HepG2 (cell line): ENCODE data around the gene RPF1. TPM values are rescaled to one million over a fixed set of nuclear protein-coding genes. Genes with fewer than 3 reads are reported as not detected.

ENCODE experiments used
- CHD4 ChIP-seq: fragments of 200-600 bp; sonication (generic); IDR thresholded peaks from 2 replicates; pipeline ENCODE4 v1.7.0; 2017; ENCODE audit warnings: mild to moderate bottlenecking, low read length, borderline replicate concordance
- FOXP1 ChIP-seq, 2 experiments: fragments of 450-650 bp in 1 of 2; IDR thresholded peaks; 2 replicates each; pipeline ENCODE4 v1.6.1; 2017 to 2018; ENCODE audit warnings: antibody characterized with exemption in 1 of 2
- KLF12 ChIP-seq: sonication (generic); formaldehyde crosslinking; IDR thresholded peaks from 2 replicates; pipeline ENCODE4 v1.4.0; 2020; ENCODE audit warnings: missing genetic modification reagents, borderline replicate concordance
- LCORL ChIP-seq, 2 experiments: fragments of 450-650 bp in 1 of 2; sonication (generic) in 1 of 2; formaldehyde crosslinking in 1 of 2; IDR thresholded peaks; 2 replicates each; pipeline versions ENCODE4 v1.5.0 to v1.6.1; 2017 to 2020; ENCODE audit warnings: antibody characterized with exemption in 1 of 2, missing genetic modification reagents in 1 of 2
- RBFOX2 ChIP-seq: fragments of 200-400 bp; formaldehyde crosslinking; IDR thresholded peaks from 2 replicates; pipeline ENCODE4 v1.6.1; 2017; ENCODE audit warnings: low read depth, mild to moderate bottlenecking, low read length
- TP53 ChIP-seq: sonication (generic); formaldehyde crosslinking; conservative IDR thresholded peaks from 2 replicates; pipeline ENCODE4 v1.4.0; 2020; ENCODE audit warnings: missing genetic modification reagents
- ZMYM2 ChIP-seq: sonication (generic); formaldehyde crosslinking; IDR thresholded peaks from 2 replicates; pipeline ENCODE4 v1.8.0; 2022; ENCODE audit warnings: mild to moderate bottlenecking, missing genetic modification reagents
- ZNF207 ChIP-seq: fragments of 450-650 bp; IDR thresholded peaks from 2 replicates; pipeline ENCODE4 v1.6.1; 2016; ENCODE audit warnings: antibody characterized with exemption, borderline replicate concordance
- ZNF33A ChIP-seq: sonication (generic); formaldehyde crosslinking; IDR thresholded peaks from 2 replicates; pipeline ENCODE4 v1.5.1; 2020; ENCODE audit warnings: missing genetic modification reagents, mild to moderate bottlenecking, moderate library complexity, borderline replicate concordance
- ZNF549 ChIP-seq: sonication (generic); formaldehyde crosslinking; IDR thresholded peaks from 2 replicates; pipeline ENCODE4 v1.5.0; 2020; ENCODE audit warnings: missing genetic modification reagents
- ZNF775 ChIP-seq: sonication (generic); formaldehyde crosslinking; IDR thresholded peaks from 2 replicates; pipeline ENCODE4 v1.4.0; 2020; ENCODE audit warnings: missing genetic modification reagents, mild to moderate bottlenecking, moderate library complexity, borderline replicate concordance
- ZNF776 ChIP-seq: sonication (generic); formaldehyde crosslinking; IDR thresholded peaks from 2 replicates; pipeline ENCODE4 v1.4.0; 2020; ENCODE audit warnings: mild to moderate bottlenecking, missing genetic modification reagents
- ZSCAN9 ChIP-seq: IDR thresholded peaks from 2 replicates; pipeline ENCODE4 v1.6.1; 2016; ENCODE audit warnings: borderline replicate concordance
- polyA plus RNA-seq, 8 experiments: library from polyadenylated mRNA; depleted of rRNA in 3 of 8; stranded (reverse) in 7 of 8; unstranded in 1 of 8; fragments of >200 nt; fragmentation: Illumina TruSeq in 4 of 8; extraction: Trizol in 4 of 8; gene quantifications; 2 replicates each; pipeline versions ENCODE4 v1.2.1 to v1.2.3, GENCODE V29; 2011 to 2016; ENCODE audit warnings: low read depth in 4 of 8, missing spikeins in 1 of 8, mixed read lengths in 1 of 8; ENCODE audit not compliant: insufficient read depth in 1 of 8
- total RNA-seq, 5 experiments: library from RNA; depleted of rRNA; stranded (reverse); fragments of >200 nt; fragmentation: Illumina TruSeq; extraction: Trizol; gene quantifications; 2 replicates each; pipeline ENCODE4 v1.2.3, GENCODE V29; 2016; ENCODE audit warnings: low read depth in 1 of 5
- TF ChIP-seq, protein P1 (sequence below): IDR thresholded peaks from 2 replicates; pipeline ENCODE4 v1.6.1; 2018; ENCODE audit warnings: missing genetic modification reagents
- TF ChIP-seq, protein P2 (sequence below): sonication (generic); formaldehyde crosslinking; IDR thresholded peaks from 2 replicates; pipeline ENCODE4 v1.8.1; 2023; ENCODE audit warnings: mild to moderate bottlenecking, moderate library complexity, missing genetic modification reagents
- TF ChIP-seq, protein P3 (sequence below): sonication (generic); formaldehyde crosslinking; IDR thresholded peaks from 2 replicates; pipeline ENCODE4 v1.8.0; 2022; ENCODE audit warnings: mild to moderate bottlenecking, missing genetic modification reagents; ENCODE audit not compliant: insufficient replicate concordance
- TF ChIP-seq, protein P4 (sequence below): sonication (generic); formaldehyde crosslinking; IDR thresholded peaks from 2 replicates; pipeline ENCODE4 v1.4.0; 2020; ENCODE audit warnings: missing genetic modification reagents

Gene RPF1
- total and polyA plus RNA-seq, 2 of the 13 experiments (the other 11 are each of a cell fraction or from before 2014, with no cell fraction given), result 23.0 to 39.0 TPM

DNA sequence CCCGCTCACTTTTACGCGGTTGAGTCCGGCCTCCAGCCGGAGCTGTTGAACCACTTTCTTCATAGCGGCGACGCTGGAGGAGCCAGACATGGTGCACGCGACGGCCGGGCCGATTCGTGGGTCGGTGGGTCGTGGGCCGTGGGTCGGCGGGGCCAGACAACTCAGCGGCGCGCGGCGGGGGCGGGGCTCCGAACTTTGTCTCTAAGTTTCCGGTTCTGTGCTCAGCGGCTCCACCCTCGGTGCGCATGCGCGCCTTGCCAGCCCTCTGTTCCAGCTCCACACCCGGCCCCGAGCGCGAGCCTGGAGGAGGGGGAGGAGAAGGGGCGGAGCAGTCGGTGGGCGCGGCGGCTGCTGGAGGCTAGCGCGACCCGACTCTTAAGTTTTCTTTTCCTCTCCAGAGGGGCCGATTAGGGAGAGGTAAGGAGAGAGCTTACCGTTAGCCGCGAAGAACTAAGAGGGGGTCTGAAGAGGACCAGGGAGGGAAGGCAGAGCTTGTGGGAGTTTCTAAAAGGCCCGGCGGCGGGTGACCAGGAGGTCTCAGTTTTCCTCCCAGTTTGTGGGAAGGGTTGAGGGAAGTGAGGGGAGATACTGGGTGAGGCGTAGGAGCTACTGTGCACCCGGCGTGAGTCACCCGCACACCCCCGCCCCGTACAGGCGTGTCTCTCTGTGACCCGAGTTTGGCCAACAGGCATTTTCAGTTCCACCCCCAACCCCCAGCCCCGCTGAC lies 27.1 kb downstream of the RPF1 start, which contains the start of the genes GNG5 and SPATA1 (continued):
- TF ChIP-seq, protein P1, sequence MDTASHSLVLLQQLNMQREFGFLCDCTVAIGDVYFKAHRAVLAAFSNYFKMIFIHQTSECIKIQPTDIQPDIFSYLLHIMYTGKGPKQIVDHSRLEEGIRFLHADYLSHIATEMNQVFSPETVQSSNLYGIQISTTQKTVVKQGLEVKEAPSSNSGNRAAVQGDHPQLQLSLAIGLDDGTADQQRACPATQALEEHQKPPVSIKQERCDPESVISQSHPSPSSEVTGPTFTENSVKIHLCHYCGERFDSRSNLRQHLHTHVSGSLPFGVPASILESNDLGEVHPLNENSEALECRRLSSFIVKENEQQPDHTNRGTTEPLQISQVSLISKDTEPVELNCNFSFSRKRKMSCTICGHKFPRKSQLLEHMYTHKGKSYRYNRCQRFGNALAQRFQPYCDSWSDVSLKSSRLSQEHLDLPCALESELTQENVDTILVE (CRISPR knock-in tag), result peak; percentile 27; the same call in 1 of the 2 replicates
- TF ChIP-seq, protein P2, sequence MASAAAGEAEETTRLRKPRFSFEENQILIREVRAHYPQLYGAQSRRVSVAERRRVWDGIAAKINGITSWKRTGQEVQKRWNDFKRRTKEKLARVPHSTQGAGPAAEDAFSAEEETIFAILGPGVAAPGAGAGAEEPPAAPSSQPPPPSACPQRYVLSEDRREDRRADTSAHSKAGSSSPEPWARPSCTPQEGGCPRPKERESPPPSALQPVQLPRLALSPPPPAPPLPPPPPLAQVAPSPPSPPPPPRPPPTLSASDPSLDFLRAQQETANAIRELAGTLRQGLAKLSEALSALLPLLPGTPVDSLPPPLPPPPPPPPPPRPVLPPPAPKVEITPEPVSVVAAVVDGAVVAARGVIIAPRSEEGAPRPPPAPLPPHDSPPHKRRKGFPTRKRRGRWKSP (CRISPR knock-in tag), result peak; percentile 71; the same call in 1 of the 2 replicates
- peak; percentile 92 for TF ChIP-seq RBFOX2
- TF ChIP-seq, protein P3, sequence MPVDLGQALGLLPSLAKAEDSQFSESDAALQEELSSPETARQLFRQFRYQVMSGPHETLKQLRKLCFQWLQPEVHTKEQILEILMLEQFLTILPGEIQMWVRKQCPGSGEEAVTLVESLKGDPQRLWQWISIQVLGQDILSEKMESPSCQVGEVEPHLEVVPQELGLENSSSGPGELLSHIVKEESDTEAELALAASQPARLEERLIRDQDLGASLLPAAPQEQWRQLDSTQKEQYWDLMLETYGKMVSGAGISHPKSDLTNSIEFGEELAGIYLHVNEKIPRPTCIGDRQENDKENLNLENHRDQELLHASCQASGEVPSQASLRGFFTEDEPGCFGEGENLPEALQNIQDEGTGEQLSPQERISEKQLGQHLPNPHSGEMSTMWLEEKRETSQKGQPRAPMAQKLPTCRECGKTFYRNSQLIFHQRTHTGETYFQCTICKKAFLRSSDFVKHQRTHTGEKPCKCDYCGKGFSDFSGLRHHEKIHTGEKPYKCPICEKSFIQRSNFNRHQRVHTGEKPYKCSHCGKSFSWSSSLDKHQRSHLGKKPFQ (CRISPR knock-in tag), result no peak
- no peak for TF ChIP-seq ZNF33A (CRISPR knock-in tag)
- no peak for TF ChIP-seq LCORL (IDR thresholded peaks at IDR 0.05)
- TF ChIP-seq LCORL (CRISPR knock-in tag; IDR thresholded peaks at IDR 0.05), result 0 out of 2 replicates have a peak, but pooled peaks have one; percentile 82
- TF ChIP-seq, protein P4, sequence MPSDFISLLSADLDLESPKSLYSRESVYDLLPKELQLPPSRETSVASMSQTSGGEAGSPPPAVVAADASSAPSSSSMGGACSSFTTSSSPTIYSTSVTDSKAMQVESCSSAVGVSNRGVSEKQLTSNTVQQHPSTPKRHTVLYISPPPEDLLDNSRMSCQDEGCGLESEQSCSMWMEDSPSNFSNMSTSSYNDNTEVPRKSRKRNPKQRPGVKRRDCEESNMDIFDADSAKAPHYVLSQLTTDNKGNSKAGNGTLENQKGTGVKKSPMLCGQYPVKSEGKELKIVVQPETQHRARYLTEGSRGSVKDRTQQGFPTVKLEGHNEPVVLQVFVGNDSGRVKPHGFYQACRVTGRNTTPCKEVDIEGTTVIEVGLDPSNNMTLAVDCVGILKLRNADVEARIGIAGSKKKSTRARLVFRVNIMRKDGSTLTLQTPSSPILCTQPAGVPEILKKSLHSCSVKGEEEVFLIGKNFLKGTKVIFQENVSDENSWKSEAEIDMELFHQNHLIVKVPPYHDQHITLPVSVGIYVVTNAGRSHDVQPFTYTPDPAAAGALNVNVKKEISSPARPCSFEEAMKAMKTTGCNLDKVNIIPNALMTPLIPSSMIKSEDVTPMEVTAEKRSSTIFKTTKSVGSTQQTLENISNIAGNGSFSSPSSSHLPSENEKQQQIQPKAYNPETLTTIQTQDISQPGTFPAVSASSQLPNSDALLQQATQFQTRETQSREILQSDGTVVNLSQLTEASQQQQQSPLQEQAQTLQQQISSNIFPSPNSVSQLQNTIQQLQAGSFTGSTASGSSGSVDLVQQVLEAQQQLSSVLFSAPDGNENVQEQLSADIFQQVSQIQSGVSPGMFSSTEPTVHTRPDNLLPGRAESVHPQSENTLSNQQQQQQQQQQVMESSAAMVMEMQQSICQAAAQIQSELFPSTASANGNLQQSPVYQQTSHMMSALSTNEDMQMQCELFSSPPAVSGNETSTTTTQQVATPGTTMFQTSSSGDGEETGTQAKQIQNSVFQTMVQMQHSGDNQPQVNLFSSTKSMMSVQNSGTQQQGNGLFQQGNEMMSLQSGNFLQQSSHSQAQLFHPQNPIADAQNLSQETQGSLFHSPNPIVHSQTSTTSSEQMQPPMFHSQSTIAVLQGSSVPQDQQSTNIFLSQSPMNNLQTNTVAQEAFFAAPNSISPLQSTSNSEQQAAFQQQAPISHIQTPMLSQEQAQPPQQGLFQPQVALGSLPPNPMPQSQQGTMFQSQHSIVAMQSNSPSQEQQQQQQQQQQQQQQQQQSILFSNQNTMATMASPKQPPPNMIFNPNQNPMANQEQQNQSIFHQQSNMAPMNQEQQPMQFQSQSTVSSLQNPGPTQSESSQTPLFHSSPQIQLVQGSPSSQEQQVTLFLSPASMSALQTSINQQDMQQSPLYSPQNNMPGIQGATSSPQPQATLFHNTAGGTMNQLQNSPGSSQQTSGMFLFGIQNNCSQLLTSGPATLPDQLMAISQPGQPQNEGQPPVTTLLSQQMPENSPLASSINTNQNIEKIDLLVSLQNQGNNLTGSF (CRISPR knock-in tag), result no peak
- no peak for TF ChIP-seq CHD4
- TF ChIP-seq TP53, result no peak
- TF ChIP-seq ZNF207, result no peak
- TF ChIP-seq ZMYM2, result no peak
- TF ChIP-seq ZNF775 (CRISPR knock-in tag), result no peak
- no peak for TF ChIP-seq FOXP1 (IDR thresholded peaks at IDR 0.05)
- TF ChIP-seq FOXP1 (CRISPR knock-in tag; IDR thresholded peaks at IDR 0.05), result peak; percentile 13; the same call in 1 of the 2 replicates
- TF ChIP-seq ZNF549 (CRISPR knock-in tag), result no peak
- TF ChIP-seq ZNF776 (CRISPR knock-in tag), result no peak
- no peak; the same call in 1 of the 2 replicates for TF ChIP-seq KLF12 (CRISPR knock-in tag)
- TF ChIP-seq ZSCAN9 (CRISPR knock-in tag), result no peak
